ENCODE results near the gene NIT1.
"Not testable (repeated sequence)": the region's sequence is repeated elsewhere in the genome, so short reads cannot be mapped to it uniquely, and the experiment has no call there.

NIT1 gene

DNA sequence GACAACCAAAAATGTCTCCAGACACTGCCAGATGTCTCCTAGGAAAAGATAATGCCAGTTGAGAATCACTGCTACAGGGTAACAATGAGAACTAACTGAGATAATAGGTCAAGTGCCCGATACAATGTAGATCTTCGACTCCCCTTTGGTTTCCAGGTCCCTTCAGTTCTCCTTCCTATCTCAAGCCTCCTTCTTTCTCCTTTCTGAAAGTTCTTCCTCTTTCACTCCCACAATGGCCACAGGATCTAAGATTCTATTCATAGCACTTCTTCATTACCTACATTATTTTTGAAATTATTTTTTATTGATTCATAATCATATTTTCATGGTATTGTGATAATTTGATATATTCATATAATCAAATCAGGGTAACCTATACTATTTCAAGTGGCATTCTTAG, 6.4 kb upstream of the NIT1 start:
- DNase-seq (ENCODE audit: low read depth in 4 of 4, low spot score in 1 of 4): no peak

DNA sequence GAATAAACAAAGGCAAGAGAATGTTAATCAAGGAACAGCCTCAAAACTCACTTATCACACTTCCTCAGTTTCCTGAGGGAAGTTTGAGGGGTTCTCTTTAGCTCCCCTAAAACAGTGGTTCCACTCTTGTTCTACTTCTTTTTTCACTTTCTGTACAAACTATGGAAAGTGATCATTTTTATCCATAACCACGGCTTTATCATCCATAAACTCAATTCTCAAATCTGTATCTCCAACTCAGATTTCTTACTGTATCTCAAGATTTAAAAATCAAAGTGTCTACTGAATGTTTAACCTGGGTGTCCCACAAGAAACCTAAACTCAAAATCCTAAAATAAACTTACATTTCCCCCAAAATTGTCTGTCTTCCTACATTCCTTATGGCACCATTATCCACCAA, 4.0 kb upstream of the NIT1 start:
- no peak for DNase-seq (ENCODE audit: low read depth in 4 of 4, low spot score in 1 of 4)

DNA sequence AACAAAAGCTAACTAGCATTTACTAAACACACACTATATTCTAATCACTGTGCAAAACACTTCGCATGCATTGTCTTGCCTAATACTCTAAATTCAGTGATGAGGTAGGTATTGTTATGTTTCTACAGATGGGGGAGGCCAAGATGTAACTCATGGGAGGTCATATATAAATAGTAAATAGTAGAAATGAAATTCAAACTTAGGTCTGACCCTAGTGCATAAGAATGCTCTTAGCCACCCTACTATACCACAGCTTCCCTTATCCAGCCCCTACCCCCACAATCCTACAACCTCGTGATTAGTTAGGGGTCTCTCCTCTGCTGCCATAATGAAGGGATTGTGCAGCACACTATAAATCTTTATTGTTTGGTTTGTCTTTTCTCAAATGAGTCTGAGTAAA, 3.3 kb upstream of the NIT1 start:
- DNase-seq (ENCODE audit: low read depth in 4 of 4, low spot score in 1 of 4): no peak

DNA sequence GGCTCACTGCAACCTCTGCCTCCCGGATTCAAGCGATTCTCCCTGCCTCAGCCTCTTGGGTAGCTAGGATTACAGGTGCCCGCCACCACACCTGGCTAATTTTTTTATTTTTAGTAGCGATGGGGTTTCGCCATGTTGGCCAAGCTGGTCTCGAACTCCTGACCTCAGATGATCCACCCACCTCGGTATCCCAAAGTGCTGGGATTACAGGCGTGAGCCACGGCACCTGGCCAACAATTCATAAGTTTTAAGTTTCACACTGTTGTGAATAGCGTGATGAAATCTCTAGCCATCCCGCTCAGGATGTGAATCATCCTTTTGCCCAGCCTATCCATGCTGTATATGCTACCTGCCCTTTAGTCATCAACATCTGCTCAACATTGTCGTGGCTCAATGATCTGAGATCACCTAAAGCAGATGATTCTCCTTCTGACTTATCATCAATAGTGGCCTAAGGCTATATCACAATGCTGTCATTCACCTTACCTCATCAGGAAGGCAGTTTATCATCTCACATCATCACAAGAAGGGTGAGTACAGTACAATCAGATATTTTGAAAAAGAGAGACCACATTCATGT, 2.7 kb upstream of the NIT1 start:
- peak in 1 of 4 experiments; percentile 31 for DNase-seq (ENCODE audit: low read depth in 4 of 4, low spot score in 1 of 4)

DNA sequence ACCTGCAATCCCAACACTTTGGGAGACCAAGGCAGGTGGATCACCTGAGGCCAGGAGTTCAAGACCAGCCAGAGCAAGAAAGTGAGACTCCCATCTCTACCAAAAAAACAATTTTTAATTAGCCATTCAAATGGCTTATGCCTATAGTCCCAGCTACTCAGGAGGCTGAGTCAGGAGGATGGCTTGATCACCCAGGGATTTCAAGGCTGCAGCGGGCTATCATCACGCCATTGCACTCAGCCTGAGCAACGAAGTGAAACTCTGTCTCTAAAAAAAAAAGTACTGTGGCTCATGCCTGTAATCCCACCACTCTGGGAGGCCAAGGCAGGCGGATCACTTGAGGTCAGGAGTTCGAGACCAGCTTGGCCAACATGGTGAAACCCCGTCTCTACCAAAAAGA, 1.9 kb upstream of the NIT1 start:
- DNase-seq (ENCODE audit: low read depth in 4 of 4, low spot score in 1 of 4): not testable (repeated sequence)

DNA sequence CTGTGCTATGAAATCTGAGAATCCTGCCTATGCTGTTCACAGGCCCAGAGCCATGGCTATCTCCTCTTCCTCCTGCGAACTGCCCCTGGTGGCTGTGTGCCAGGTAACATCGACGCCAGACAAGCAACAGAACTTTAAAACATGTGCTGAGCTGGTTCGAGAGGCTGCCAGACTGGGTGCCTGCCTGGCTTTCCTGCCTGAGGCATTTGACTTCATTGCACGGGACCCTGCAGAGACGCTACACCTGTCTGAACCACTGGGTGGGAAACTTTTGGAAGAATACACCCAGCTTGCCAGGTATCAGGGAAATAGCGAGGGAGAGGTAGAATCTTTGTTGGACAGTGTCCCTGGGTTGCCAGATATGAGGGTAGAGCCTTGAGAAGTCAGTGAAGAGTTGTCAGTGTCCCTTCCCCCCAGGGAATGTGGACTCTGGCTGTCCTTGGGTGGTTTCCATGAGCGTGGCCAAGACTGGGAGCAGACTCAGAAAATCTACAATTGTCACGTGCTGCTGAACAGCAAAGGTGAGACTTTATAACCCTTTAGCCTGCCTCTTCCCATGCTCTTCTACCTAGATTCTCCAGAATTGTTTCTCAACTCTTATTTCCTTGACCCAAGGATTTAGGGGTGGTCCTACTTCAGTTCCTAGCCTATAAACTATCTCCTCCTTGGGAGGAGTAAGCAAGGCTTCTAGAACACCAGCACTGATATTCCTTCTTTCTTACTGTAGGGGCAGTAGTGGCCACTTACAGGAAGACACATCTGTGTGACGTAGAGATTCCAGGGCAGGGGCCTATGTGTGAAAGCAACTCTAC, 1.4 kb downstream of the NIT1 start:
- DNase-seq (ENCODE audit: low read depth in 4 of 4, low spot score in 1 of 4): peak in 1 of 4 experiments; percentile 53

DNA sequence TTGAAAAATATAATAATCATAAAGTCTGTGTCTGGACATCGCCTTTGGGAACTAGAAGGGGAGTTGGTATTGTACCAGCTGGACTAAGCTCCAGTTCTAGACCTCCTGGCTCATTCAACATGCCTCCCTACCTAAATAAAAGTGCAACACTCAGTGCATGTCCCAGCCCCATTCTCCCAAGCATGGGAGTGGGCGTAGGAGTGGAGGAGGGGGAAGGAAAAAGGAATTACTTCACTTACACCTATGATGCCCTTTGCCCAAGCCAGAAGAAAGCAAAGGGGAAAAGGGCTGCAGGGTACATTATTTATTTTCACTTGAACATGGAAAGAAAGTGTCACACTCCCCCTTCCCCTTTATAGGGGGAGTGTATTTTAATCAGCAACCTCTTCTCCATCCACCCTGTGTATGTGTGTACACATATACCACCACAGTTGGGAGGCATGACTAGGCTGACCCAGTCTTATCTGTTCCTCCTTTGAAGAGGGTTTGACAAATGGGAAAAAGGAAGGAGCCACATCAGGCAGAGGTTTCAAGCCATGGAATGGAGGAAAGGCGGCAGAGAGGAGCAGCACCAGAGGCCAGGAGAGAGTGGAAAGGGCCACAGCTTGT, 3.2 kb downstream of the NIT1 start:
- no peak for DNase-seq (ENCODE audit: low read depth in 4 of 4, low spot score in 1 of 4)

DNA sequence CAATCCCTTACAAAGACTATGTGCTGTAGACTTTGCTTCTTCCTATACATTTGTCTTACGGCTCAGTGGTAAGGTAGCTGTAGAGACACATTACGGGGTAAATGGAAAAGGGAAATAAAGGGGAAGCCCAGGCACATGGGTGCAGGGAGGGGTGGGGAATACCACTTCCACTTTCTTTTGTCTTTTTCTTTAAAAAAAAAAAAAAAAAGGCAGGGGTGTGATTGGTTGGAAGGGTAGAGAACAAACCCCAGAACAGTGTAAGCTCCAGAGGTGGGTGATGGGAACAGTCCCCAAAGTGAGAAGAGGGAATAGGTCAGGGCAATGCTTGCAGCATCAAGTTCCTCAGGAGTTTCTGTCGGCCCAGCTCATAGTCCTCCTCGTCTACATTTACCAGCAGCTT, 3.9 kb downstream of the NIT1 start:
- DNase-seq (ENCODE audit: low read depth in 4 of 4, low spot score in 1 of 4): no peak

DNA sequence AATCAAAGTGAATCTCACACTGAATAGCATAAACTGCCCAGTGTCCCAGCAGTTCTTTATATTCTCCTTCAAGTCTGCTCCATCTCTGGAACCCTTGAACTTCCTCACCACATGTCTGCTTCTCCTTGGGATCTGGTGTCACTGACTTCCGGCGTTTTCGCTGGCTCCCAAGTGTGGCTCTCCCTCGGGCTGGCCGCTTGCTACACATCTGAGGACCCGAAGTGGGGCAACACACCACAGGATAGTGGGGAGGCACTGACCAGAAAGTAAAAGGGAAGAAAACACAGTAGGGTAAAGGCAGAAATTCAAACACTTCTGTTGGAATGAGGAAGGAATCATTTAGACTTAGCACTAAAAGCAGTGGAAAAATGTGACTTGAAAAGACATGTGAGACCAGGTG, 5.1 kb downstream of the NIT1 start:
- no peak for DNase-seq (ENCODE audit: low read depth in 4 of 4, low spot score in 1 of 4)

DNA sequence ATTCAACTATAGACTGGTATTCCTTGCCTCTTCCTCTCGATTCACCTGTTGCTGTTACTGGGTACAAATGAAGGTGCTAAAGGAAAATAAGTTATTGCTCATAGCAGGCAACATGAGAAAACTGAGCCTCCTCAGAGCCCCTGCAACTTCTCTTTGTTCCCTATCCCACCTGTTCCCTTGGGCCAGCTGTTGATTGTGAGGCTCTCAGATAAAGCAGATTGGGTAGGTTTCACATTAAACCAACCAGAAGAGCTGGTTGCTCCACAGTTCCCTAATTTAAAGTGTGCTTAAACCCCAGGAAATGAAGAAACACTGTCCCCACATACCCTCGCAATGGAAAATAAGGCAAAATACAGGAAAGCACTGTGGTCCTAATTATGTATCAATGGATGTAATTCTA, 9.7 kb downstream of the NIT1 start:
- DNase-seq (ENCODE audit: low read depth in 4 of 4, low spot score in 1 of 4): no peak

DNA sequence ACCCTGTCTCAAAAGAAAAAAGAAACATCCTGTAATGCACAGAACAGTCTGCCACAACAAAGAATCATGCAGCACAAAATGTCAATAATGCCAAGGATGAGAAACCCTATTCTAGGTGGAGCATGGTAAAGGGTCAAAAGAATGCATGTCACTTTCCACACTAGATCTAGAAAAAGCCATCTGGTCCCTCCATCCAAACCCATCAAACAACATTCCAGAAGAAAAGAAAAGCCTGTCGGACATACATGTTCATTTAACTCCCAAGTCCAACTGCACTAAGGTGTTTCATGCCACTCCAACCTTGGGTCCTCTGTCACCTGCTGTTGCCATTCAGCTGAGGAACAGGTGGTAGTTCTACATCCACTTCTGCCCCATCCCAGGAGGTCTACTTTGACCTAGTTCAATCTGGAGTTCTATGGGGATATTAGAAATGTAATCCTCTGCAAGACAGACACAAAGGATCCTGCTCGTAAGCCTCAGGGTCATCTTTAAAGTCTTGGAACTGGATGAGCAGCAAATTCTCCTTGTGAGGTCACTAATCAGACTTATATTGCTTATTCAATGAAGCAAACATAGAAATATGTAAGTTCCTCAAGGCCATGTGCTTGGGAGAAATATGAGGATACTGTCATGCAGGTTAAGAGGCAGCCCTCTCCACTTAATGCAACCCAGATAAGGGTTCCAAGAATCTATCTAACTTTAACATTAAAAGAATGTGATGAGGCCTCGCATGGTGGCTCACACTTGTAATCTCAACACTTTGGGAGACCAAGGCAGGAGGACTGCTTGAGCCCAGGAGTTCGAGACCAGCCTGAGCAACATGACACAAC, 10.9 kb downstream of the NIT1 start:
- no peak for DNase-seq (ENCODE audit: low read depth in 4 of 4, low spot score in 1 of 4)

DNA sequence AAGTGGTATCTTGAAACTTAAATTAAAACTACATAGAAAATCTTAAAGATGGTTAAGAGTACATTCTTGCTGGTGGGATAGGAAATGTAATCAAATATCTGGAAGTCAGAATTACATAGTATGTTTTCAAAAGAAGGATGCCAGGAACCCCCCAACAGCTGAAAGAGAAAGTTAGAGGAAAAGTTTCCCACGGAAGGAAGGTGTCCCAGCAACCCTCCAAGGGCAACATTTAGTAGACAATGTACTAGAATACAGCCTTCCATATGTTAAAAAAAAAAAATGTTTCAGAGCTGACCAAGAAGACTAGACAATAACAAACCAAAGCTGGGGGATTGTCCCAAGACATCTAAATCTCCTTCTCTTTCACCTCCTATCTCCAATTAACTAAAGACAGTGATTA, 12.4 kb downstream of the NIT1 start:
- DNase-seq (ENCODE audit: low read depth in 4 of 4, low spot score in 1 of 4): no peak

DNA sequence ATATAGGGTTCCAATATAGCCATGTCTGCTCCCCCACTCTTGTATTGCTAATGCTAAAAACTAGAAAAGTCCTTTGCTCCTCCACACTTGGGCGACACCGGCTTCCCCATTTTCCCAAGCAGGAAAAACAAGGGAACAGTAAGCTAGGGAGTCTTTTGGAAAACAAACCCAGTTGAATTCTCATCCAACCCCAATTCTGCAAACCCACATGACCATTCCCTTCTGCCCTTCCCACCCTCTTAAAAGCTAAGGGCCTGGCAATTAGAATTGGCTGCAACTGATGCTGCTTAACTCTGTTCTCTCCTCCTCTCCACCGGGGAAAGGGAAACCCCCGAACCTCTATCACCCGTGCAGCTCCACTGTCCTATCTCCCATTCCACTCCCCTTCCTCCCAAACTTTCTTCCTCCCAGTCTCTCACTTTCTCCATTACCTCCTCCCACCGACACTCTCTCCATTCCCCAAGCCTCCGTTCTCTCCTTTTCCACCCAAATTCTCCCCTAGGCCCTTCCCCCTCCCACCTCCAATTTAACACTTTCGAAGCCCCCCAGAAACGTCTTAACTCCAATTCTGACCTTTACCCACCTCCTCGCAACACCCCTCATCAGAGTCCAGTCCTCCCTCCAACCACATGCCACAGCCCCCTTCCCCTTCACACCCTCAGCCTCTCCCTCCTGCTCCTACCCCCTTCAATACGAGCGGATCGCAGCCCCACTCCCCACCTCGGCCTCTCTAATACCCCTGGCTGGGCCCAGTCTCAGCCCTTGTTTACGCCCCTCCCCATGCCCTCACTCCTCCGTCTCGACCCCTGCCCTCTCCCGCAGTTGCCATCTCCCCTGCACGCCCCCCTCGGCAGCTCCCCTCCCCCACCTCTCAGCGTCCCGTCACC, 13.9 kb downstream of the NIT1 start:
- DNase-seq (ENCODE audit: low read depth in 4 of 4, low spot score in 1 of 4): no peak

DNA sequence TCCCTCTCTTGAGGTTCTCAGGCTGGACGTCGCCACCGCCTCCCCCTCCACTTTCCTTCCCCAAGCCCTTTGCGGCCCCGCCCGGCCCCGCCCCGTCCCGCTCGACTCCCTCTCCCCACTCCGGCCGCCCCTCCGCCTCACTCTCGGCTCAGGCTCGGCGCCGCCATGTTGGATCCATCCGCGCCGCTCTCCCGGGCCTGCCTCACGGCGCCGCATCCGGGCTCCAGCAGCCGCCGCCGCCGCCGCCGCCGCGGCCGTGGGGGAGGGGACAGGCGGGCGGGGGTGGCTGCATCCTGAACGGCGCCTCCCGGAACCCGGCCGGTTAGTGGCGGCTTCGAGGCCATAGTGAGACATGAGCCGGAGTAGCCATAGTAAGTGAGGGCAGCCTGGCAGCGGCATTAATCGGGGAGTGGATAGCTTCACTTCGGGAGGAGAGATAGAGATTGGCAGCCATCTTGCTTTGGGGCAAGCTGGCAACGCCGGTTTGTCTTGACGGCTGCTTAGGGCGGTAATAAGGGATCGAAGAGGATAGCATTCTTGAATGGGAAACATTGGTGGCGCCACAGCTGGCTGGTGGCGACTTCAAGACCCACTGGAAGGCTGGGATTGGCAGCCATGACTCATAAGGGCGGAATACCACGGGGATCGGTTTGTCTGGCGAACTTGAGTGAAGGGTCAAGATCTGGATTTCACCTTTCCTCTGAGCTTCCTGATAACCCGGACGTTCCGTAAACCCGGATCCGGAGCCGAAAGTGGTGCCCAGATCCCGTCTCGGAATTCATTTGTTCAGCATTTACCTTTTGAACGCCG, 14.7 kb downstream of the NIT1 start, which contains the start of gene DEDD:
Gene DEDD, minus strand, starts transcription at position 258 of the 810 bp plus-strand sequence. CDS start 8,205 bp downstream, outside the sequence.
- peak; percentile 72 to 89 (median 78) for DNase-seq (ENCODE audit: low read depth in 4 of 4, low spot score in 1 of 4)

DNA sequence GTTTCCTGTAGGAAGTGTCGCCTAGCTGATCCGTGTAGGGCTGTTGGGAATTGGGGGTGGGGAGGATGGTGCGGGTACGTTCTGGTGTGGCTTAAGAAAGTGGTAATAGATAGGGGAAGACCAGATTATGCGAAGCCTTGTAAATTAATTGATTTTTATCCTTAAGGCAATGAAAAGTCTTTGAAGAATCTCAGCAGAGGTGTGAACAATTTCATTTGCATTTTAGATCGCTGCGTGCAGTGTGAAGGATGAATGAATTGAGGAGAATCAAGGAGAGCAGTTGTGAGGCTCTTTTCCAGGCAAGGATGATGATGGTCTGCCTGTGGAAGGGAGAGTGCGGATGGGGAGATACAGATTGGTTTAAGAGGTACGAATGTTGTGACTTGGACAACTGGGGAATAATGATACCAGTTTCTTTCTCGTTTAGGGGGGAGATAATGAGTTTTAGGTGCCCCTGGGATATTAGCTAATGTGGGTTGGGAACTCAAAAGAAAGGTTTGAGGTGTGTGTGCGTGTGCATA, 15.4 kb downstream of the NIT1 start:
- DNase-seq (ENCODE audit: low read depth in 4 of 4, low spot score in 1 of 4): no peak

DNA sequence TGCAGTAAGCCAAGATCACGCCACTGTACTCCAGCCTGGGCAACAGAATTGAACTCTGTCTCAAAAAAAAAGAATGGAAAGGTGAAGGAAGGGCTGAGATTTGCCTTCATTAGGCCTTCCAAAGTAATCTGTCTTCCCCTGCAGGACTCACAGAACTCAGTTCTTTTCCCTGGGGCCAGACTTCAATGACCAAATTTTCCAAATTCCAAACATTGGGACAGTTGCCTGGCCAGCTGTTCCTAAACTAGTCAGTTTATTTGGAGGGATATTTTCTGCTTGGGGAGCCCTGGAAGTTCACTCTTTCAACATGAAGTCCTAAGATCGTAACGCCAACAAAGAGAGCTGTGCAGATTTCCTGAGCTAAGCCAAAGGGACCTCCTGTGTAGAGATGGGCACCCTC, 20.0 kb downstream of the NIT1 start:
- DNase-seq (ENCODE audit: low read depth in 4 of 4, low spot score in 1 of 4): no peak

DNA sequence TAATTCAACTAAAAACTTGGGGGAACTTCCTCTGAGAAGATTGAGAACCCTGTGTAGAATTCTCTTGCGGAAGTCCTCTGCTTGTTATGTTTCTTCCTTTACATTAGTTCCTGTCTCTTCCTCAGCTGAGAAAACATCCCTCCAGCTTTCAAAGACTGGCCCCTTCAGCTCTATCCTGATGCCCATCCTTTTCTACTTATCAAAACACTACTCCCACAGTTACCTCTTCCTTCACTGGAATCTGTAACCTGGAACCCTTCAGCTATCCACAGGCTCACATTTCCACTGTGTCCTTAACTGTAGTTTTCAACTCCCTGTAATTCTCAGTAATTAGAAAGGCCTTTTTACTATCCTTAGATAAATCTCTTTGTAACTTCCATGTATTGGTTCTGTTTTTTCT, 20.5 kb downstream of the NIT1 start:
- no peak for DNase-seq (ENCODE audit: low read depth in 4 of 4, low spot score in 1 of 4)

DNA sequence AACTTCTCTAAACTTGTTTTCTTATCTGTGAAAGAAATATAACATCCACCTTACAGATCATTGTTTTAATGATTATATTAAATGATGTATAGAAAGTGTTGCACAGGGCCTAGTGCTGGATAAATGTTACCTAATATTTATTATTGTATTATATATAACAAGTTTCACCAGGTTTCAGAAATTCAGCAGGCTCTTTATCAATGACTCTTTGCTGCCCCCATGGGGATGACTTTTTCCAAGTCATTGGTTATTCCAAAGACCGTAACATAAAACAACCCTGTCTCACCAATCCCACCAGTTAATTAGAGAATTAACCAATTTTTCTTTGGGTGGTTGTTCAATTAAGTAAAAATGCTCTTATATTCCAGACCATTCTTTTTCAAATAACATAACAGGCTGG, 21.9 kb downstream of the NIT1 start:
- DNase-seq (ENCODE audit: low read depth in 4 of 4, low spot score in 1 of 4): no peak

DNA sequence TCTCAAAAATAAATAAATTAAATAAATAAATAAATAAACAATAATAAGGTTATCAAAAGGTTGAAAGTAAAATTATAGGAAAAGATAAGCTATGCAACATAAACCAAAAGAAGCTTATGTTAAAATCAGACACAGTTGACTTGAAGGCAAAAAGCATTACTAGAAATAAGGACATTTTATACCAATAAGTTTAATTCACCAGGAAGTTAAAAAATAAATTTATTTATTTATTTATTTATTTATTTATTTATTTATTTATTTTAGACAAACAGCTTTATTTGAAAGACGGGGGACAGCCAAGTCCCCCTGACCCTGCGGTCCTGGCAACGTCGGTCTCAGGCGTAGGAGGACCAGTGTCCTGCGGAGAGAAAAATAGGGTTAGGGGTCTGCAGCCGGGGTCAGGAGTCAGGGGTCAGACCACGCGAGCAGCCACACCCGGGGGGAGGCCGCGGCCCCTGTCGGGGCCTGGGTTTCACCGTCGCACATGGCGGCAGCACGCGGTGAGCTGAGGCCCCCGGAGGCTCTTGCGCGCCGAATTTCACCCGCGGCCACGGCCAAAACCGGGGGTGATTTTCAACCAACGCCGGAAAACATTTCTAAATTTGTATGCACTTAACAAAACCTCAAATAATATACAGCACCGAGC, 23.0 kb downstream of the NIT1 start:
- DNase-seq (ENCODE audit: low read depth in 4 of 4, low spot score in 1 of 4): no peak
